Muscle of arm (tissue), 12 donors: ENCODE measurements around the gene PLN. TPM values are rescaled to one million over a fixed set of nuclear protein-coding genes. Genes with fewer than 3 reads are reported as not detected.

Experiments used
- DNase-seq: peaks from one replicate; pipeline ENCODE4 v3.0.0-alpha.2; 2013
- polyA plus RNA-seq, 12 donors: library from polyadenylated mRNA; unstranded; fragments of 120-200 nt; gene quantifications; one replicate each; pipeline ENCODE4 v1.2.1, GENCODE V29; 2013; ENCODE audit not compliant: insufficient read length in 12 of 12

PLN gene
- polyA plus RNA-seq, 12 donors = 4.1 to 11.4 (median 7.1) TPM; not detected in 2

GRCh38 chr6:118574051-118574865 lies 26.2 kb downstream of the PLN start:
- DNase-seq = no peak

- no peak for DNase-seq
These were observed 29.9 kb downstream of the PLN start for GRCh38 chr6:118577972-118578371.

- no peak for DNase-seq
These were observed 30.5 kb downstream of the PLN start for GRCh38 chr6:118578617-118579016.

GRCh38 chr6:118579786-118580185 lies 31.7 kb downstream of the PLN start:
- DNase-seq = no peak

GRCh38 chr6:118580585-118581419 lies 32.7 kb downstream of the PLN start:
- DNase-seq = peak; percentile 27

- no peak for DNase-seq
These were observed 33.4 kb downstream of the PLN start for GRCh38 chr6:118581489-118581959.

- no peak for DNase-seq
These were observed 36.8 kb downstream of the PLN start for GRCh38 chr6:118584911-118585310.

GRCh38 chr6:118586746-118587485 lies 38.8 kb downstream of the PLN start:
- no peak for DNase-seq

GRCh38 chr6:118588626-118589025 lies 40.5 kb downstream of the PLN start:
- no peak for DNase-seq

GRCh38 chr6:118589186-118589585 lies 41.1 kb downstream of the PLN start:
- no peak for DNase-seq

GRCh38 chr6:118589649-118590365 lies 41.7 kb downstream of the PLN start:
- no peak for DNase-seq

- no peak for DNase-seq
These were observed 43.8 kb downstream of the PLN start for GRCh38 chr6:118591897-118592296.

- no peak for DNase-seq
These were observed 46.8 kb downstream of the PLN start for GRCh38 chr6:118594877-118595276.

- DNase-seq = no peak
These were observed 48.8 kb downstream of the PLN start for GRCh38 chr6:118596774-118597320.

- no peak for DNase-seq
These were observed 49.5 kb downstream of the PLN start for GRCh38 chr6:118597636-118598035.

GRCh38 chr6:118598324-118598723 lies 50.2 kb downstream of the PLN start:
- DNase-seq = no peak

- DNase-seq = no peak
These were observed 54.2 kb downstream of the PLN start for GRCh38 chr6:118602300-118602699.

GRCh38 chr6:118603372-118603771 lies 55.3 kb downstream of the PLN start:
- DNase-seq = no peak

- no peak for DNase-seq
These were observed 58.2 kb downstream of the PLN start for GRCh38 chr6:118606268-118606667.

- DNase-seq = no peak
These were observed 58.8 kb downstream of the PLN start for GRCh38 chr6:118606858-118607257.
